ENCODE data around the gene CROCC2.

The CROCC2 gene

DNA sequence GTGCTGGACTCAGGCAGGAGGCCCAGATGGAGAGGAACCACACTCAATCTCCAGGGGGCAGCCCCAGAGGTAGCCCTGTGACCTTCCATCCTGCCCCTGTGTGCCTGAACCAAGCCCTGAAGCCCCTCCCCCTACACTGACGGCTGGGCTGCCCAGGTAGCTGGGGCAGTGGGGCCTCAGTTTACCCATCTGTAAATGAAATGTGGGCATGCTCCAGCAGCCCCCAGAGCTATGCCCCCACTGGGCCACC is 15.8 kb downstream of the CROCC2 start:
- TF ChIP-seq, protein P1, sequence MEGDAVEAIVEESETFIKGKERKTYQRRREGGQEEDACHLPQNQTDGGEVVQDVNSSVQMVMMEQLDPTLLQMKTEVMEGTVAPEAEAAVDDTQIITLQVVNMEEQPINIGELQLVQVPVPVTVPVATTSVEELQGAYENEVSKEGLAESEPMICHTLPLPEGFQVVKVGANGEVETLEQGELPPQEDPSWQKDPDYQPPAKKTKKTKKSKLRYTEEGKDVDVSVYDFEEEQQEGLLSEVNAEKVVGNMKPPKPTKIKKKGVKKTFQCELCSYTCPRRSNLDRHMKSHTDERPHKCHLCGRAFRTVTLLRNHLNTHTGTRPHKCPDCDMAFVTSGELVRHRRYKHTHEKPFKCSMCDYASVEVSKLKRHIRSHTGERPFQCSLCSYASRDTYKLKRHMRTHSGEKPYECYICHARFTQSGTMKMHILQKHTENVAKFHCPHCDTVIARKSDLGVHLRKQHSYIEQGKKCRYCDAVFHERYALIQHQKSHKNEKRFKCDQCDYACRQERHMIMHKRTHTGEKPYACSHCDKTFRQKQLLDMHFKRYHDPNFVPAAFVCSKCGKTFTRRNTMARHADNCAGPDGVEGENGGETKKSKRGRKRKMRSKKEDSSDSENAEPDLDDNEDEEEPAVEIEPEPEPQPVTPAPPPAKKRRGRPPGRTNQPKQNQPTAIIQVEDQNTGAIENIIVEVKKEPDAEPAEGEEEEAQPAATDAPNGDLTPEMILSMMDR (IDR thresholded peaks at IDR 0.05; ENCODE audit: insufficient read depth, low read length, poor library complexity, severe bottlenecking): no peak
- Histone ChIP-seq H3K27me3 (replicated peaks; ENCODE audit: control insufficient read depth, insufficient read depth, low read length) (no peaks in the 10 kb centered on the region), H3K4me3 (replicated peaks; ENCODE audit: low read depth, low read length) (no peak overlapping the region), H3K36me3 (ENCODE audit: control insufficient read depth, insufficient read depth, low read length) (no peaks in the 10 kb centered on the region)
- no peak for DNase-seq (ENCODE audit: extremely low read depth, insufficient read length)

GRCh38 chr2:240922245-240922981 is 16.3 kb downstream of the CROCC2 start:
- Histone ChIP-seq H3K4me3 (replicated peaks; ENCODE audit: low read depth, low read length) (no peak overlapping the region), H3K27me3 (replicated peaks; ENCODE audit: control insufficient read depth, insufficient read depth, low read length) (no peaks in the 10 kb centered on the region), H3K36me3 (ENCODE audit: control insufficient read depth, insufficient read depth, low read length) (no peaks in the 10 kb centered on the region)
- TF ChIP-seq, protein P1 (IDR thresholded peaks at IDR 0.05; ENCODE audit: insufficient read depth, low read length, poor library complexity, severe bottlenecking): no peak
- no peak for DNase-seq (ENCODE audit: extremely low read depth, insufficient read length)

DNA sequence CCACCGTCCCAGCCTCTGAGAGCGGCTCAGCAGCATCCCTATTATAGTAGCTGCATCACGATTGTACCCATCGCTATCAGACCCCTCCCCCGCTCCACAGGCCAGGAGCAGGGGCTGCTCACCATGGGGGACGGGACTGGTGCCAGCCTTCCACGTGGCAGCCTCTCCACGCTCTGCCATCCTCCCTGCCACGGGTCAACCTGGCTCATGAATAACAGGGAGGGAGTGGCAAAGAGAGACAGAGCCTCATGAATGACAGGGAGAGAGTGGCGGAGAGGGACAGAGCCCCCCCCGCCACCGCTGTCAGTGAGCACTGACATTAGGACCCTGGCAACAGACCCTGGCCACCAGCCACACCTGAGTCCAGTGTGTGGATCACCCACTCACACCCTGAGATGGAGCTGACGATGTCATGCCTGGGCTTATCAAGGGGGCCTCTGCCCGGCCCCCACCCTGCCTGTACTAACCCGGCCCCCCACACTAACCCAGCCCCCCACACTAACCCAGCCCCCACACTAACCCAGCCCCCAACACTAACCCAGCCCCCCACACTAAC is 16.9 kb downstream of the CROCC2 start:
- Histone ChIP-seq H3K27me3 (replicated peaks; ENCODE audit: control insufficient read depth, insufficient read depth, low read length) (no peaks in the 10 kb centered on the region), H3K4me3 (replicated peaks; ENCODE audit: low read depth, low read length) (no peak overlapping the region), H3K36me3 (ENCODE audit: control insufficient read depth, insufficient read depth, low read length) (no peaks in the 10 kb centered on the region)
- TF ChIP-seq, protein P1 (IDR thresholded peaks at IDR 0.05; ENCODE audit: insufficient read depth, low read length, poor library complexity, severe bottlenecking): no peak
- DNase-seq (ENCODE audit: extremely low read depth, insufficient read length): no peak

- Histone ChIP-seq H3K36me3 (ENCODE audit: control insufficient read depth, insufficient read depth, low read length) (no peaks in the 10 kb centered on the region), H3K27me3 (replicated peaks; ENCODE audit: control insufficient read depth, insufficient read depth, low read length) (no peaks in the 10 kb centered on the region), H3K4me3 (replicated peaks; ENCODE audit: low read depth, low read length) (no peak overlapping the region)
- TF ChIP-seq, protein P1 (IDR thresholded peaks at IDR 0.05; ENCODE audit: insufficient read depth, low read length, poor library complexity, severe bottlenecking): no peak
- peak; percentile 19 for DNase-seq (ENCODE audit: extremely low read depth, insufficient read length)
Measured at GRCh38 chr2:240925191-240925567, 19.0 kb downstream of the CROCC2 start.

DNA sequence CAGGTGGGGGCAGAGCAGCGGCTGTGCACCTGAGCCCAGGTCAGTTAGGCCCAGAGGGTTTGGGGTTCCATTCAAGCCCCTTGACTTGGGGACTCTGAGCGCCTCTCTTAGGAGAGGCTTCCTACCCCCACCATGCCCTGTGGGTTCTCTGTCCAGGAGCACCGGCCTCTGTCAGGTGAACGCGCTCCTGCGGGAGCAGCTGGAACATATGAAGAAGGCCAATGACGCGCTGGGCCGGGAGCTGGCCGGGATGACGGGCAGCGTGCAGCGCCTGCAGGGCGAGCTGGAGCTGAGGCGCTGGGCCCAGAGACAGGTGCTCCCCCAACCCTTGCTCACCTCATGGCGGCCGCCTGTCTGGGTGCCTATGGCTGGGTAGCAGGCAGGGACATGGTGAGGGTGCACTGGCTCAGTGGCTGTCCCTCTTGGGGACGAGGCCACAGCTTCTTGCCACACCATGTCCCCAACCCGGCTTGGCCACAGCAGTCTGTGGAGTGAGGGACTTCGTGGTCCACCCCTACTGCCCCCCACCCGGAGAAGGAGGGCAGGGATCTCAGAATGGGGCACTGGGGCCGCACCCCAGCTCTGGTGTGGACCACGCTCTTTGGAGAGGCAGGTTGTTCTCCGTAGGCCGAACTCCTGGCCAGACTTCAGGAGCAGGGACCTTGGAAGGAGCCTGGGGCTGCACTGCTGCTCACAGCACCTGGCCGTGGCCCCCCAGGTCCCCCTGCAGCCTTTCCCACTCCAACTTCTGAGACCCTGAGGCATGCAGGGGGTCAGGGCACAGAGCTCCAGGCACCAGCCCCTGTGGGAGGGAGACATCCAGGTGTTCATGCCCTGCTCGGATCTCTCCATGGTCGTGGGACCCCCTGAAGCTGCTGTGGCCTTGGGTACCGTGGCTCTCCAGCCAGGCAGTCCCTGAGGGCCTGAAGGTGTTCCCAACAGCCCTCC is 19.7 kb downstream of the CROCC2 start:
- Histone ChIP-seq H3K36me3 (ENCODE audit: control insufficient read depth, insufficient read depth, low read length) (no peaks in the 10 kb centered on the region), H3K27me3 (replicated peaks; ENCODE audit: control insufficient read depth, insufficient read depth, low read length) (no peaks in the 10 kb centered on the region), H3K4me3 (replicated peaks; ENCODE audit: low read depth, low read length) (no peak overlapping the region)
- DNase-seq (ENCODE audit: extremely low read depth, insufficient read length): peak; percentile 5
- TF ChIP-seq, protein P1 (IDR thresholded peaks at IDR 0.05; ENCODE audit: insufficient read depth, low read length, poor library complexity, severe bottlenecking): no peak
